HG02970 (cell line): Measurements from ENCODE around the gene ADGRF3.
"Not testable (repeated sequence)": the region's sequence is repeated elsewhere in the genome, so short reads cannot be mapped to it uniquely, and the experiment has no call there.

Experiments used
- ATAC-seq: cut with Tn5 transposase; IDR thresholded peaks from one replicate; pipeline ENCODE4 v1.9.1; 2021; ENCODE audit warnings: mild to moderate bottlenecking, moderate library complexity, moderate number of reproducible peaks; ENCODE audit not compliant: unreplicated experiment, low FRiP score

Gene ADGRF3

DNA sequence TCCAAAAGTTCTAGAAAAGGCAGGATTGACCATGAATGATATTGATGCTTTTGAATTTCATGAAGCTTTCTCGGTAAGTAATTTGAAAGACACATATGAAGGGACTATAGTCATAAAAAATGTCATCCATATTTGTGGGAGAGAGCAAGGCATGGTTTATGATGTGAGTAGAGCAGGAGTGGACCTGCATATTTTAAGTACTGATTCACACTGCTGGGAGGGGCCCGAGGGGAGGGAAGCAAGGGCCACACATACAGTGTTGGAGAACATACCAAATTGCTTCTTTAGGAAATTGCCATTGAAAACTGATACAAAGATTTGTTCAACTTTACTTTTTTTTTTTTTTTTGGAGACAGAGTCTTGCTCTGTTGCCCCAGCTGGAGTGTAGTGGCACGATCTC, 62.5 kb downstream of the ADGRF3 start:
- no peak for ATAC-seq

DNA sequence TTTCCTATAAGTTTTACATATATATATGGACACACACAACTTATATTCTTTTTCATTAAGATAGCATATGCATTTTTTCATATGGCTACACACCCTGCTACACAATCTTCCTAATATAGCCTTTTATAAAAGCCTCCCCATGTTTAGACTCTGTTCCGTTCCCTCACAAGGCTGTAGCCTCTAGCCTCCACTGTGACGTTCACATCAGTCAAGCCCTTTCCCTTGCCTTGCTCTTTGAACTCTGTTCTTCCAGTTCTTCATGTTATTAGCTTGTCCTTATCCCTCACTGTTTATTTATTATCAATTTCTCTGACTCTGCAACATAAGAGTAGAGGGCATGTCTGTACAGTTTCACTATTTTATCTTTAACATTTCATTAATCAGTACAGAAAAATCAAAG, 63.0 kb downstream of the ADGRF3 start:
- ATAC-seq = no peak

DNA sequence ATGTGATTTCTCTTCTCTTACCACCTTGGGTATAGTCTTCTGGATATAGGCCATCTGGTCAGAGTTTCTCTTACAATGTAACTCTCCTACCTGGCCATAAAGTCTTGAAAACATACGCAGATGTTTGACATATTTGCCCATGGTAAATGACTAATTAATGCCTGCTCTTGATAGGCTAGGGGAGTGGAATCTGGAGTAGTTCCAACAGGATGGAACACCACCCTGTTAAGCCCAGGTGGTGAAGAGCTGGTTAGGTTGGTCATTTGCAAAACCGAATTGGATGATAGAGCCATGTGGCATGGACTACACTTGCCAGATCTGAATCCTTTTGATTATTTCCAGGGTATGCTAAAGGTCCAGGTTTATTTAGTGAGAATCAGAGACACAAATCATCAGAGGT, 65.4 kb downstream of the ADGRF3 start:
- ATAC-seq = no peak

DNA sequence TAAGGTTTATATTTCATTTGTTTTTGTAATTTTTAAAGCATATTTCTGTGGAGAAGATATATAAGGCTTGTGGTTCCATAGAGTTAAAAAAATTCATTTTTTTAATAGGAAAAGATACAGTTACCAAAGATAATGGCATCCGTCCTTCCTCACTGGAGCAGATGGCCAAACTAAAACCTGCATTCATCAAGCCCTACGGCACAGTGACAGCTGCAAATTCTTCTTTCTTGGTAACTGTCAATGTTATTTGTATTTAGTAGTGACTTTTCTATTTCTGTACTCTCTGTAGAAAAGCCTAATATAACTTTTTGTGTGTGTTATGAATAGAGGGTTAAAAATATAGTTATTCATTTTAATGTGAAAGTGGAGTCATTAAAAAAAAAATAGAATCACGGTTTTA, 66.7 kb downstream of the ADGRF3 start:
- ATAC-seq = no peak

DNA sequence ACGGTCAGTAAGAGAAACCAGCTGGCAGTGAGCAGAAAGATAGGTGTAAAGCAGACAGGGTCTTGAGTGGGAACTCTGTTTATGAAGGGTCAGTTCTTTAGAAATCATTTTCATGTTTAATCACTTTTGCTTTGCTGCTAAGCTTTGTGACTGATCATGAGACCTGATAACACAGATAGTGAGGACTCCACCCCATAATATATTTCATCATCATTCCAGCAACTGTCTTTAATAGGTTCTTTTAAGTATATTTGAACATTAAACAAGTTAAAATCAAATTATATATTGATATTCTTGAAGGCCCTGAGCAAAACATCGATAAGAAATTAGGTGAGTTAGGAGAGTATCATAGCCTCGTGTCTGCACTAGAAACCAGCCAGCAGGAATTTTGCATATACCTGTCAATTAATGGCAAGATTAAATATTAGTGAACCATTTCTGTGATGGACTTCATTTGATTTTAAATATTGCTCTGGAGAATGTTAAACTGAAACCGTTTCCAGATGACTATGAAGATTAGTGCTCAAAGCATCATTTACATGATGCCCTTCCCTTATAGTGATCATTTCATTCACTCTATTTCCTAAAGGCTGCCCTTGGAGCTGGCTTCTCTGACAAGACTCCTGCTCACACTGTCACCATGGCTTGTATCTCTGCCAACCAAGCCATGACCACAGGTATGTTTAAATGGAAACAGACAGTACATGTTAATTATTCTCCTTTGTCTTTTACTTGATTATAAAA, 69.9 kb downstream of the ADGRF3 start:
- no peak for ATAC-seq

DNA sequence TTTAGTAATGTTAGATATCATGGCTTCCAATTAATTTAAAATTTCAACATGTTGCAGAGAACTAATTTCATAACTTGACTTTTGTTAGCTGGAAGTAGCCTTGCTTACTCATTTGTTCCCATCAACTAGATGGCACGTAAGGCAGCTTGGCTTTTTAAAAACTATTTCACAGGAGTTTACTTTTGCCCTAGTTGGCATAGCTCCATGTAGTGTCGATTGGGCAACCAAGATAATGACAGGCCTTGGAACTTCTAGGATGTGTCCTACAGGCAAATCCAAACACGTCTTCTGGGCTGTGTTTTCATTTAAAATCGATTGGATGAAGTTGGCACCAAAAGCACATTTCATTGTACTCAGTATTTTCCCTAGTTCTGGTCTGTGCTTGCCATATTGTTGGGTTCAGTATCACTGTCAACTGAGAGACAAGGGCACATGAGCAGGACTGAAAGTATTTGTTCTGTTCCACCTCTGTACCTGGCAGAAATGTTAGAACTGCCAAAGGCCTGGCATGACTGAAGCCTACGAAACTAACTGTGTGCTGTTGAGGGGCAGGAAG, 72.5 kb downstream of the ADGRF3 start:
- ATAC-seq = no peak

DNA sequence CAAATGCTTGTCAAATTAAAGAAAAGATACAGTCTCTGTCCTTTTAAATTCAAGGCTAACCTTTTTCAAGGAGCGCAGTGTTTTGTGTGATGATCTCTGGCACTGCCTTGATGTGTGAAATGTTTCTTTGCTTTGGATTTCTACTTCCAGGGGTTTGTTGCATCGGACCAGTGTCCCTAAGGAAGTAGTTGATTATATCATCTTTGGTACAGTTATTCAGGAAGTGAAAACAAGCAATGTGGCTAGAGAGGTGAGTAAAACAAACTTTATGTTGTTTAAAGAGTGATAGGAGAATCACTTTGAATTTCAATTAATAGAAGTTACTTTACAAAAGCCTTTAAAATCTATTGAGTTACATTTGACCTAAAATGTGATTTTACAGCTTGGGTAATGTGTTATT, 73.1 kb downstream of the ADGRF3 start:
- ATAC-seq = no peak

DNA sequence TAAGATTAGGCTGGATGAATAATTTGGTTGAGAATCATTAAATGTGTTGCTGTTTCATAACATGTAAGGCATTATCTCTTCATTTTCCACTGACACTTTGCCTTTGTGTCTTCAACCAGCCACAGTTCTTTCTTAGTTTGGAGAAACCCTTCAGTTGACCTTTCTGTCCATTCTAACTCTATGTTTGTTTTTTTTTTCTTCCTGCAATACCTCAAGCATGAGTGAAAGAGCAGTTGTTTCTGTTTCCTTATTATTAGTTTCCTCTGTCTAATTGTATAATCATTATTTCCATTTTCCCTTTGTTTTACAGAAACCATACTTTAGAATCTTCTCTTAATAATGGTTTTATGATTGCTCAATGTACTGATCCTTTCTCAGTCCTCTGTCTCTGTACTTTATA, 76.2 kb downstream of the ADGRF3 start:
- no peak for ATAC-seq

DNA sequence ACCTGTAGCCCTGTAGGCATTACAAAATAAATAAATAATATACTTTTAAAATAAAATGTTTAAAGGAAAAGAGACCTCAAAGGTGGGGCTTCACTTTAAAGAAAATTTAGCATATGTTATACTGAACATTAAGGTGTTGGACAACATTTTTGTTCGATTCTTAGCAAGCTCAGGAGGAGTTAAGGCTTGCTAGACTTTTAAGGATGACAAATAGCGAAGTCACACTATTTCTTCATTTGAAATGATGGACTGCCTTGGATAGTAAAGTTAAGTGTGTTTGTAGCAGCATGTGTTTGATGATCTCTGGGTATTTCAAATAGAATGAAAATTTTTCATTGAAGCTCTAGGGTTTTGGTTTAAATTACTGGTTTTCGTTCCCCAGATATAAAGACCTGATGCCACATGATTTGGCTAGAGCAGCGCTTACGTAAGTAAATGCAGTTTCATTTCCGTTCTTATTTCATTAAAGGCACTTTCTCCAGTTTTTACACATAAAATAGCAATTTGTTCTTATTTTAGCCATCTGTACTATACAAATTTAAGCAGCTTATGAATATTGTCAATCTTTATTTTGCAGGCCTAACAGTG, 76.9 kb downstream of the ADGRF3 start:
- ATAC-seq = no peak

DNA sequence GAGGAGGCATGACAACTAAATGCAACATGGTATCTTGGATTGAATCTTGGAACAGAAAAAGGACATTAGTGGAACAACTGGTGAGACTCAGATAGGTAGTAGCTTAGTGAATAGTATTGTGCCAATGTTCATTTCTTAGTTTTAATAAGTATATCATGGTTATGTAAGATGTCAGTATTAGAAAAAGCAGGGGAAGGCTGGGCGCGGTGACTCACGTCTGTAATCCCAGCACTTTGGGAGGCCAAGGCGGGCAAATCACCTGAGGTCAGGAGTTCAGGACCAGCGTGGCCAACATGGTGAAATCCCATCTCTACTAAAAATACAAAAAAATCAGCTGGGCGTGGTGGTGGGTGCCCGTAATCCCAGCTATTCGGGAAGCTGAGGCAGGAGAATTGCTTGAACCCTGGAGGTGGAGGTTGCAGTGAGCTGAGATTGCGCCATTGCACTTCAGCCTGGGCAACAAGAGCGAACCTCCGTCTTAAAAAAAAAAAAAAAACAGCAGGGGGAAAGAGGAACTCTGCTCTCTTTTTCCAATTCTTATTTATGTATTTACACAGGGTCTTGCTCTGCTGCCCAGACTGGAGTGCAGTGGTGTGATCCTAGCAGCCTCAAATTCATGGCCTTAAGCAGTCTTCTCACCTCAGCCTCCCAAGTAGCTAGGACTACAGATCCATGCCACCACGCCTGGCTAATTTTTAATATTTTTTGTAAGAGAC, 77.8 kb downstream of the ADGRF3 start:
- ATAC-seq = not testable (repeated sequence)

DNA sequence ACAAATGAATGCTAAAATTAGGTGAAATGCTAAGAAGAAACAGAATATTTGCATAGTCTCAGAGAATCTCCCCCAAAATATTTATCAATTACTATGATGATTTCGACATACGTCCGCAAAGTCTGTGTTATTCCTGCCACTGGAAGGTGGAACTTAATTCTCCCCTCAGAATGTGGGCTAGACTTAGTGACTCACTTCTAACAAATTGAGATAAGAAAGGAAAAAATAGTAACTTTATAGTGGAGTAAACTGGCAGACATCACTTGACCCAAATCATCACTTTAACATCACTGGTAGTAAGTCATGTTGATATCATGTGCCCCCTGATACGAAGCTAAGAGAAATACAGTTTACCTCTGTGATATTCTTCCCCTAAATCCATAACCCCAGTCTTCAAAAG, 78.4 kb downstream of the ADGRF3 start:
- ATAC-seq = no peak

DNA sequence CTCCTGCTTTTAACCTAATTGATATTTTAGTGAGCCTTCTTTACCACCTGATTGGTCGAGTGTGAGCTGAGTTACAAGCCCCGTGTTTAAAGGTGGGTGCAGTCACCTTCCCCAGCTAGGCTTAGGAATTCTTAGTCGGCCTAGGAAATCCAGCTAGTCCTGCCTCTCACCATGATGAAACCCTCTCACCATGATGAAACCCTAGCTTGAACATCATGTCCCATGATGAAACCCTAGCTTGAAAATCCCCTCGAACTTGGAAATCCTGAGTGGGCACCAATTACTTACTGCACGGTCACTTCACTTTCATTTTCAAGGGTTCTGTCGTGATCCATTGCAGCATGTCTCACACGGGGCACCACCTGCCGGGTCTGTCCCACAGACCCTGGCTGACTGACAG, 87.8 kb downstream of the ADGRF3 start:
- not testable (repeated sequence) for ATAC-seq
